HG03025 (cell line): ENCODE results near the gene SBK2.

Source experiments
- ATAC-seq: cut with Tn5 transposase; IDR thresholded peaks from one replicate; pipeline ENCODE4 v1.9.1; 2021; ENCODE audit warnings: mild to moderate bottlenecking, moderate library complexity; ENCODE audit not compliant: unreplicated experiment, low FRiP score

The SBK2 gene

DNA sequence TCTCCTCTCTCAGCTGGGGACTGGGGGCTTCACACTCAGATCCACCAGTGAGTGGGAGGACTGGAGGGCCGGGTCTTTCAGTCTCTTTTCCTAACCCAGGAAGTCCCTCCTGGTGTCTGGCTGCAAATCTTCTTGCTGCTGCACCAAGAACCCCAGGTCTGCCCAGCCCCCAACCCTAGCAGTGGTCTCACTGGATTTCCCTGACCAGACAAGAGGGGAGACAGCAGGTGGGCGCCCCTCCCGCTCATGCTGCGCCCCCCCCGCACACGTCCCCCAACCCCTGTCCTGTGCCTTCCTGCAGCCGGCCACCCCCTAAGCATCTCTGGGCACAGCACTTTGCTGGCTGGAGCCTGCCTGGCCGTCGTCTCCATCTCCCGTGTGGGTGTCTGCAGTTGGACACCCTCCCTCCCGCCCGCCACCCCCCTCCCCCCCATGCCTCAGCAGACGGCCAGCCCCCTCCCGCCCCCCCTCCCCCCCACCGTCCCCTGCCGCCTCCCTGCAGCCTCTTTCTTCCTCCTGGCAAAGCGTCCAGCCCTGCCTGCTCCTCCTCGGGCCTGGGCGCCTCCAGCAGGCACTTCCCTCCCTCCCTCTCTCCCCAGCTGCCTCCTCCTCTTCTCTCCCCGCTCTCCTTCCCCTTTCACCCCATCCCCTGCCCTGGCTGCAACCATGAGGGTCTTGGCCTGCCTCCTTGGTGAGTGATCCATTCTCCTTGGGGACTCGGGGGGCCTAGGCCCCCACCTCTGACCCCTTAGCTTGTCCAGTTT is 48.8 kb downstream of the SBK2 start, which contains the start of gene SSC5D:
Gene SSC5D (plus strand): TSS at position 513 of the 764 bp plus-strand sequence. CDS start 154 bp downstream, at position 667.
- no peak for ATAC-seq

DNA sequence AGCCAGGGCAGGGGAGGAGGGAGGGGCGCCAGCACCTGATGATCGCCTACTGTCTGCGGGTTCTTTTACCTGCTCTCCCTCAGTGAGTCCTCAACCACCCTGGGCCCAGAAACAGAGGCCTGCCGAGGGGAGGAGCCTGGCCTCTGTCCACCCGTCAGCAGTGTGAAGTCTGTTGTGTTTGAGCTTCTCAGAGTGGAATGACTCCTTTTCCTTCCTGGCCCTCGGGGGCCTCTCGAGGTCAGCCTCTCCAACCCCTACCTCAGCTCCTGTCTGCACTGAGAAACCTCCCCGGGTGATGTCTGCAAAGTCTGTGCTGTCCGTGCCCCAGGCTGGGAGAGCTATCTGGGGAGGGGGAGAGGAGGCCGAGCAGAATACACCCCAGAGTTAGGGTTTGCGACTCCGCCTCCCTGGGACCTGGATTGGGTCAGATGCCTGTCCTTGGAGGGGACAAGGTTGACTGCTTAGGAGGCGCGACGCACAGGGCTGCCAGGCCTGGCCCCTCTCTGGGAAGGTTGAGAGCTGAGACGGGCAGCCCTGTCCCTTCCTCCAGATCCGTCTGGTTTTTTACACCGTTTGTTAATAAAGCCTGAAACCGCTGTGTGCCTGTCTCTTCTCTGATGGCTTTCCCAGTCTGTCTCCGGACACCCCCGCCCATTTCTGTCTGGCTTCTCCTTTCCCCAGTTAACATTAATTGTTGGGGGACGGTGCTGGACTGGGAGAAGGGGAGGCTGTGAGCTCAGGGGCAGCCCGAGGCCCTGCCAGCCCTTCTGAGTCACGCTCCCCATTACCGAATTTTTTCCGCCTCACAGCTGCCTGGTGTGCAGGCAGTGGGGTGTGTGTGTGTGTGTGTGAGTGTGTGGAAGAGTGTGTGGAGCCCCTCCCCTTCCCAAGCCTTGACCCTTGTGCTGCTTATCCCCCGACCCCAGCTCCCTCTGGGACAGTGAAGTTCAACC is 49.7 kb downstream of the SBK2 start:
- no peak for ATAC-seq

- ATAC-seq, result no peak
These were observed 50.6 kb downstream of the SBK2 start for GRCh38 chr19:55486043-55486970.

DNA sequence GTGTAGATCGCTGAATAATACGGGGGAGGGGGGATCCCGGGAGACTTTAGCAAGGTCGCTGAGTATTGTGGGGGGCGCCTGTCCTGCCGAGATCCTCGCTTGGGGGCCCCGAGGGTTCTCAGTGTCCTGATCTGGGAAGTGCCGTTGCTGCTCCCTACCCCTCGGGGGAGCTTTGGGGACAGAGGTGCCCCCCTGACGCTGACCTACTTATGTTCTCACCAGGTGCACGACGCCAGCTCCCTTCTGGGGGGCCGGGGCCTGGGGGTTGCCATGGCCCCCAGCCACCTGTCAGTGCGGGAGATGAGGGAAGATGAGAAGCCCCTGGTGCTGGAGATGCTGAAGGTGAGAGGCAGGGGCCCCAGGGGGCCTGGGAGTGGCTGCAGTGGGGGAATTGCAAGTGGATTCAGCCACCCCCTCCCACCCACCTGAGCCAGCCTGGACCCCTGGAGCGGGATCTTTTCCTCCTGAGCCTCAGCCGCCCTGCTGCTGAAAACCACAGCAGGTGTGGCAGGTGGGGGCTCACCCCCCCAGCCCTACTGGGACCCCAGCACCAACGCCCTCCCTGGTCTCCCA is 51.4 kb downstream of the SBK2 start:
- ATAC-seq, result no peak

DNA sequence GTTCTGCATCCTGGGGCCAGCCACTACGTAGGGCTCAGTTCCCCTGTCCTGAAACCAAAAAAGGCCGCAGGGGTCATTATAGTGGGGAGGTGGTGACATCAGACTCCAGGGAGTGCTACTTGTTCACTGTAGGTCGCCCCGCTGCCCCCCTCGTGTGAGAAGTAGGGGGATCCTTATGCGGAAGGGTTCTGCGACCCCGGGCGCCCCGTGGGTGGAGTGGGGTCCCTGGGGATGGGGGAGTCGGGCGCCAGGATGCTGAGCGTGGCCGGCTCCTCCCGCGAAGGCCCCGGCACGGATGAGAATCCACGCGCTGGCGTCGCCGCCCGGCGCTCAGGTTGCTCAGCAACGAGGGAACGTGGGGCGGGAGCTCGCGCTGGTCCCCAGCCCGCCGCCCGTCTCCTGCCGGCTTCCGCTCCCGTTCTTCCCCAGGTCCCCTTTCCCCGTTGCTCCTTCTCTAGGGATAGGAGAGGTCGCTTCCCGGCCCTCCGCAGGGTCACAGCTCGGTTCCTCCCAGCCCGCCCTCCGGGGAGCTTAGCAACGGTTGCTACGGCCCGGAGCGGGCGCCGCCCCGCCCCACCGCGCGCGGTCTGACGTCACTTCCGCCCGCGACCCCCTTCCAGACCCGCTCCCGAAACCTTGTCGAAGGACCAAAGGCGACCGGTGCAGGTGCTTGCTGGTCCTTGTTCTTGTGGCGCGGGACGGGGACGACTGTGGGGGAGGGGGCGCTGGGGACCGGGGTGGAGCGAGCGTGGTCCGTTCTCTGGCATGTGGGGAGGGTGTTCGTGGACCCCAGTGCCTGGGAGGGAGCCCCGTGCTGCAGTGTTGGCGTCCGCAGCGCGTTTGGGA is 52.1 kb downstream of the SBK2 start, which contains the start of gene NAT14:
Gene NAT14 (plus strand): TSS at position 596 of the 846 bp plus-strand sequence. CDS start 521 bp downstream, outside the sequence.
- no peak for ATAC-seq

- no peak for ATAC-seq
These were observed 53.0 kb downstream of the SBK2 start for GRCh38 chr19:55483706-55484592.

DNA sequence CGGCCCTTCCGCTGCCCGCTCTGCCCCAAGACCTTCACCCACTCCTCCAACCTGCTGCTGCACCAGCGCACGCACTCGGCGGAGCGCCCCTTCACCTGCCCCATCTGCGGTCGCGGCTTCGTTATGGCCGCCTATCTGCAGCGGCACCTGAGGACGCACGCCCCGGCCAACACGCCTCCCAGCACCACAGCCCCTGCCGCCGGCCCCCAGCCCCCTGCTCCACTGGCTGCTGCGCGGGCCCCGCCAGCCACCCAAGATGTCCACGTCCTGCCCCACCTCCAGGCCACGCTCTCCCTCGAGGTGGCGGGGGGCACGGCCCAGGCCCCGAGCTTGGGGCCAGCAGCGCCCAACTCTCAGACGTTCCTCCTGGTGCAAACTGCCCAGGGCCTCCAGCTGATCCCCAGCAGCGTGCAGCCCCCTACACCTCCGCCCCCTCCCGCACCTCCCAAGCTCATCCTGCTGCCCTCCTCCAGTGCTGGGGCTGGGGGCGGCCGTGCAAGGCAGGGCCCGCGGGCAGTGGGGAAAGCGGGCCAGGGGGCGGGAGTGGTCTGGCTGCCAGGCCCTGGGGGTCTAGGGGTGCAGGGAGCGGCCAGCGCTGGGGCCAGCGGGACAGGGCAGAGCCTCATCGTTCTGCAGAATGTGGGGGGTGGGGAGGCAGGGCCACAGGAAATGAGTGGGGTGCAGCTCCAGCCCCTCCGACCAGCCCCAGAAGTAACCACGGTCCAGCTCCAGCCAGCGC is 53.8 kb downstream of the SBK2 start:
- ATAC-seq, result no peak

- ATAC-seq, result no peak
These were observed 54.6 kb downstream of the SBK2 start for GRCh38 chr19:55482156-55482961.

DNA sequence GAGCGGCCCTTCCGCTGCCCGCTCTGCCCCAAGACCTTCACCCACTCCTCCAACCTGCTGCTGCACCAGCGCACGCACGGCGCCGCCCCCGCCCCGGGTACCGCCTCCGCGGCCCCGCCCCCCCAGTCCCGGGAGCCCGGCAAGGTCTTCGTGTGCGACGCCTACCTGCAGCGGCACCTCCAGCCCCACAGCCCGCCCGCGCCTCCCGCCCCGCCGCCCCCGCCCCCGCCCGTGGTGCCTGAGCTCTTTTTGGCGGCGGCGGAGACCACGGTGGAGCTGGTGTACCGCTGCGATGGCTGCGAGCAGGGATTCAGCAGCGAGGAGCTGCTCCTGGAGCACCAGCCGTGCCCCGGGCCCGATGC is 55.2 kb downstream of the SBK2 start:
- no peak for ATAC-seq

DNA sequence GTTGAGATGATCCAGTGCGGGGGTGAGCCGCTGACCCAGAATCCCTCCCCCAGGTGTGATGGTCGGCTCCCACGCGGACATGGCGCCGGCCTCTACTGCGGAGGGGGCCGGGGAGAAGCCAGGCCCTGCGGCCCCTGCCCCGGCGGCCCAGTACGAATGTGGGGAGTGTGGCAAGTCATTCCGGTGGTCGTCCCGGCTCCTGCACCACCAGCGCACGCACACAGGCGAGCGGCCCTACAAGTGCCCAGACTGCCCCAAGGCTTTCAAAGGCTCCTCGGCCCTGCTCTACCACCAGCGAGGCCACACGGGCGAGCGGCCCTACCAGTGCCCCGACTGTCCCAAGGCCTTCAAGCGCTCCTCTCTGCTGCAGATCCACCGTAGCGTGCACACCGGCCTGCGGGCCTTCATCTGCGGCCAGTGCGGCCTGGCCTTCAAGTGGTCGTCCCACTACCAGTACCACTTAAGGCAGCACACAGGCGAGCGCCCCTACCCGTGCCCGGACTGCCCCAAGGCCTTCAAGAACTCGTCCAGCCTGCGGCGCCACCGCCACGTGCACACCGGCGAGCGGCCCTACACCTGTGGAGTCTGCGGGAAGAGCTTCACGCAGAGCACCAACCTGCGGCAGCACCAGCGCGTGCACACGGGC is 55.7 kb downstream of the SBK2 start:
- ATAC-seq, result no peak

DNA sequence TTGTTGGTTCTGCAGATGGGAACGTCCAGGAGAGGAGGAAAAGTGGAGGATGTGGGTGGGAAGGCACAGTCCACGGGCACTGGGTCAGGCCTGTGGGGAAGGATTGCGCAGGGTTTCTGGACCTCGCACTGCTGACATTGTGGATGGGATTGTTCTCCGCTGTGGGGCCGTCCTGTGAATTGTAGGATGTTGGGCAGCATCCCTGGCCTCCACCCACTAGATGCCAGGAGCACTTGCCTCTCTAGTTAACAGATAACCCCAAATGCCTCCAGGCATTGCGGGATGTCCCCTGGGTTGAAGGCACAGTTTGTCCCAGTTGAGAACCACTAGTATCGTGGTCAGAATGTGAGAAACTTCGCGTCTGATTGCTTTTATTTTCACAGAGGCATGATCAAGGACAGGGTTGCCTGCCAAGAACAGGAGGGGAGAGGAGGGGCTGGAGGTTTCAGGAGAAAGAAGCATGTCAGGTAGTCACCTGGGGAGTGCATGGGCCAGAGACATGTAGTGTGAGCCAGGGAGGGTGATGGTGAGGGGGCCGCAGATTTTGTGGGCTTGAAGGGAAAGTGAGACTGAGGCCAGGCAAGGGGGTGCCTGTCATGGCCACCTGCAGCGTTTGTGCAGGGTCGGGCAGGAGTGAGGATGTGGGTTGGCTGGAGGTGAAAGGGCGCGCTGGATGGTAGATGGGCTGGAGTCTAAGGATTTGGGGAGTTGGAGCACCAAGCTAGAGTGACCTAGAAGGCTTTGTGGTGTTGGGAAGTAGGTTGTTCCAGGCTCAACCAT is 57.3 kb downstream of the SBK2 start:
- no peak for ATAC-seq

GRCh38 chr19:55479045-55479444 is 57.9 kb downstream of the SBK2 start:
- ATAC-seq, result no peak
